Spinal cord (tissue), 10 donors: Measurements from ENCODE around the gene PSMB11. TPM values are rescaled to one million over a fixed set of nuclear protein-coding genes. Genes with fewer than 3 reads are reported as not detected.

Experiments used
- DNase-seq, 6 donors: peaks; one replicate each; pipeline versions ENCODE4 v3.0.0 to v3.0.0-alpha.2; 2013 to 2015; ENCODE audit warnings: low spot score in 6 of 6, low read depth in 4 of 6
- H3K27ac ChIP-seq: one replicate; pipeline ENCODE4 v1.5.1; 2013; ENCODE audit warnings: low read depth, low read length, control low read depth
- H3K27me3 ChIP-seq: one replicate; pipeline ENCODE4 v1.6.1; 2013; ENCODE audit warnings: low read length; ENCODE audit not compliant: control insufficient read depth, insufficient read depth
- H3K36me3 ChIP-seq: one replicate; pipeline ENCODE4 v1.6.1; 2013; ENCODE audit warnings: low read length; ENCODE audit not compliant: control insufficient read depth, insufficient read depth
- H3K4me1 ChIP-seq: one replicate; pipeline ENCODE4 v1.6.1; 2013; ENCODE audit warnings: low read length; ENCODE audit not compliant: control insufficient read depth, insufficient read depth
- H3K4me3 ChIP-seq: one replicate; pipeline ENCODE4 v1.5.1; 2013; ENCODE audit warnings: low read depth, low read length, control low read depth
- H3K9me3 ChIP-seq: one replicate; pipeline ENCODE4 v1.6.1; 2013; ENCODE audit warnings: low read length; ENCODE audit not compliant: control insufficient read depth, insufficient read depth
- WGBS: methylation state at CpG from one replicate; pipeline ENCODE4 v1.1.5; 2013; ENCODE audit warnings: missing lambda C conversion rate; ENCODE audit not compliant: insufficient coverage; 5-methylcytosine and 5-hydroxymethylcytosine counted together
- polyA plus RNA-seq, 2 donors: library from polyadenylated mRNA; unstranded; fragments of 120-200 nt; gene quantifications; one replicate each; pipeline ENCODE4 v1.2.1, GENCODE V29; 2013; ENCODE audit not compliant: insufficient read length in 2 of 2
- total RNA-seq, 2 donors: library from RNA; depleted of rRNA in 1 of 2; stranded (reverse); fragments of 120-200 nt in 1 of 2; fragments of >200 nt in 1 of 2; gene quantifications; one replicate each; pipeline versions ENCODE4 v1.2.3 to v1.2.4, GENCODE V29; 2013 to 2014
- donor health status: healthy.

Gene PSMB11
- total and polyA plus RNA-seq, 4 donors, result not detected

GRCh38 chr14:23051141-23052057 lies 9.4 kb downstream of the PSMB11 start:
- Histone ChIP-seq H3K27ac (no peak overlapping the region), H3K4me1 (peaks cover 38% of the 10 kb centered on the region), H3K4me3 (no peak overlapping the region), H3K36me3 (peaks cover 69% of the 10 kb centered on the region), H3K27me3 (no peaks in the 10 kb centered on the region), H3K9me3 (no peaks in the 10 kb centered on the region)
- WGBS, result 67% methylated on average over 4 of the region's 5 CpGs
- DNase-seq, result no peak

- no peaks in the 10 kb centered on the region for H3K27me3 ChIP-seq
- no peak overlapping the region for H3K4me3 ChIP-seq
- no peaks in the 10 kb centered on the region for H3K9me3 ChIP-seq
- peak in 1 of 6 donors; percentile 47 for DNase-seq
- peaks cover 66% of the 10 kb centered on the region for H3K36me3 ChIP-seq
- H3K27ac ChIP-seq, result no peak overlapping the region
- WGBS, result 64% methylated on average over 8 of the region's 14 CpGs
- peaks cover 42% of the 10 kb centered on the region for H3K4me1 ChIP-seq
Observed at GRCh38 chr14:23052182-23052623, 10.2 kb downstream of the PSMB11 start.

GRCh38 chr14:23052671-23053070 lies 10.7 kb downstream of the PSMB11 start:
- no CpG with 5 or more reads among the region's 3 CpGs for WGBS
- Histone ChIP-seq H3K27me3 (no peaks in the 10 kb centered on the region), H3K36me3 (peaks cover 61% of the 10 kb centered on the region), H3K4me3 (no peak overlapping the region), H3K4me1 (peaks cover 41% of the 10 kb centered on the region), H3K27ac (no peak overlapping the region), H3K9me3 (no peaks in the 10 kb centered on the region)
- no peak for DNase-seq

- Histone ChIP-seq H3K4me3 (no peak overlapping the region), H3K27me3 (no peaks in the 10 kb centered on the region), H3K27ac (no peak overlapping the region), H3K36me3 (peaks cover 57% of the 10 kb centered on the region), H3K9me3 (no peaks in the 10 kb centered on the region), H3K4me1 (peaks cover 47% of the 10 kb centered on the region)
- 94% methylated on average over 10 of the region's 10 CpGs for WGBS
- DNase-seq, result no peak
Observed at GRCh38 chr14:23053426-23053825, 11.4 kb downstream of the PSMB11 start.

GRCh38 chr14:23054000-23054811 lies 12.2 kb downstream of the PSMB11 start:
- 66% methylated on average over 11 of the region's 17 CpGs for WGBS
- peak in 2 of 6 donors; percentile 31 to 75 for DNase-seq
- H3K36me3 ChIP-seq, result peaks cover 58% of the 10 kb centered on the region

GRCh38 chr14:23055147-23055550 lies 13.1 kb downstream of the PSMB11 start:
- Histone ChIP-seq H3K27ac (no peak overlapping the region), H3K9me3 (no peaks in the 10 kb centered on the region), H3K4me3 (no peak overlapping the region), H3K4me1 (peaks cover 53% of the 10 kb centered on the region), H3K27me3 (no peaks in the 10 kb centered on the region), H3K36me3 (peaks cover 61% of the 10 kb centered on the region)
- WGBS, result 93% methylated on average over 8 of the region's 12 CpGs
- DNase-seq, result no peak

More at GRCh38 chr14:23054000-23054811, 12.2 kb downstream of the PSMB11 start:
- no peaks in the 10 kb centered on the region for H3K9me3 ChIP-seq
- no peak overlapping the region for H3K4me3 ChIP-seq
- H3K27me3 ChIP-seq, result no peaks in the 10 kb centered on the region
- H3K27ac ChIP-seq, result no peak overlapping the region
- peaks cover 53% of the 10 kb centered on the region for H3K4me1 ChIP-seq

- Histone ChIP-seq H3K36me3 (peaks cover 62% of the 10 kb centered on the region), H3K27me3 (no peaks in the 10 kb centered on the region), H3K4me3 (no peak overlapping the region), H3K9me3 (no peaks in the 10 kb centered on the region), H3K27ac (no peak overlapping the region), H3K4me1 (peaks cover 53% of the 10 kb centered on the region)
- 62% methylated on average over 5 of the region's 6 CpGs for WGBS
- peak in 1 of 6 donors; percentile 25 for DNase-seq
Observed at GRCh38 chr14:23055621-23056144, 13.7 kb downstream of the PSMB11 start.

GRCh38 chr14:23056145-23056955 lies 14.3 kb downstream of the PSMB11 start:
- Histone ChIP-seq H3K9me3 (no peaks in the 10 kb centered on the region), H3K4me1 (peaks cover 53% of the 10 kb centered on the region), H3K36me3 (peaks cover 67% of the 10 kb centered on the region), H3K27me3 (no peaks in the 10 kb centered on the region), H3K27ac (no peak overlapping the region), H3K4me3 (peak overlapping the region; percentile 45)
- WGBS, result 5% methylated on average over 11 of the region's 17 CpGs
- DNase-seq, result peak in 2 of 6 donors; percentile 72 to 74
